OCI-LY7 (cell line): ENCODE data around the gene MYH10. TPM values are rescaled to one million over a fixed set of nuclear protein-coding genes. Genes with fewer than 3 reads are reported as not detected.

Source experiments
- BruUV-seq: library from RNA; stranded (reverse); fragments of 400-500 nt; replicated peaks from 2 replicates; lab custom pipeline; 2021; lab: Mats Ljungman, UMichigan
- CTCF ChIA-PET: fragments of 300-600 bp; sonication (Branson Sonifier 250); formaldehyde crosslinking; loops from one replicate; lab custom pipeline; 2022; ENCODE audit warnings: antibody characterized with exemption; ENCODE audit not compliant: unreplicated experiment; lab: Charles Lee
- POLR2A ChIA-PET: fragments of 300-600 bp; sonication (Branson Sonifier 250); formaldehyde crosslinking; loops from one replicate; lab custom pipeline; 2022; ENCODE audit warnings: antibody characterized with exemption; lab: Charles Lee
- DNase-seq: peaks from one replicate; pipeline ENCODE4 v3.0.0-alpha.2; 2015; ENCODE audit warnings: low spot score
- H2AFZ ChIP-seq: fragments of 200-600 bp; sonication (generic), shearing (Covaris generic); 2 replicates; pipeline ENCODE4 v1.6.1; 2014; ENCODE audit warnings: mild to moderate bottlenecking, antibody characterized with exemption, low read length, moderate library complexity
- H3K27ac ChIP-seq: fragments of 200-600 bp; sonication (generic); 2 replicates; pipeline ENCODE4 v1.5.1; 2014; ENCODE audit warnings: mixed run types, low read depth, mild to moderate bottlenecking, moderate library complexity, low read length, inconsistent platforms; ENCODE audit not compliant: poor library complexity, severe bottlenecking
- H3K36me3 ChIP-seq: fragments of 200-600 bp; sonication (generic); 2 replicates; pipeline ENCODE4 v1.6.1; 2014; ENCODE audit warnings: mild to moderate bottlenecking, antibody characterized with exemption, low read length, moderate library complexity, mixed read lengths; ENCODE audit not compliant: insufficient read depth
- H3K4me1 ChIP-seq: fragments of 200-600 bp; sonication (generic); 2 replicates; pipeline ENCODE4 v1.5.1; 2014; ENCODE audit warnings: mild to moderate bottlenecking, low read length; ENCODE audit not compliant: insufficient read depth, poor library complexity, severe bottlenecking
- H3K4me2 ChIP-seq: fragments of 200-600 bp; sonication (generic); 2 replicates; pipeline ENCODE4 v1.6.1; 2014; ENCODE audit warnings: mild to moderate bottlenecking, low read length
- H3K4me3 ChIP-seq: fragments of 200-600 bp; sonication (generic); 2 replicates; pipeline ENCODE4 v1.5.1; 2014; ENCODE audit warnings: mild to moderate bottlenecking, low read depth, low read length; ENCODE audit not compliant: poor library complexity, severe bottlenecking
- H3K79me2 ChIP-seq: fragments of 200-600 bp; sonication (generic); 2 replicates; pipeline ENCODE4 v1.6.1; 2016; ENCODE audit warnings: low read depth, mild to moderate bottlenecking, low read length, moderate library complexity, mixed read lengths; ENCODE audit not compliant: insufficient read depth
- H3K9me2 ChIP-seq: fragments of 200-600 bp; sonication (generic); 2 replicates; pipeline ENCODE4 v1.6.1; 2016; ENCODE audit warnings: mild to moderate bottlenecking, low read length, mixed read lengths; ENCODE audit not compliant: insufficient read depth
- H3K9me3 ChIP-seq: fragments of 200-600 bp; sonication (generic); 2 replicates; pipeline ENCODE4 v1.6.1; 2014; ENCODE audit warnings: mild to moderate bottlenecking, mixed run types, low read length, mixed read lengths
- H4K20me1 ChIP-seq: fragments of 200-600 bp; sonication (generic); 2 replicates; pipeline ENCODE4 v1.6.1; 2014; ENCODE audit warnings: mild to moderate bottlenecking, antibody characterized with exemption, low read length, moderate library complexity, mixed read lengths; ENCODE audit not compliant: insufficient read depth
- CTCF ChIP-seq: fragments of 200-600 bp; sonication (generic); conservative IDR thresholded peaks from 2 replicates; pipeline ENCODE4 v1.5.1; 2014; ENCODE audit warnings: mild to moderate bottlenecking, antibody characterized with exemption, low read length, moderate library complexity, mixed read lengths
- EZH2phosphoT487 ChIP-seq: fragments of 200-600 bp; sonication (generic); IDR thresholded peaks from 2 replicates; pipeline ENCODE4 v1.6.1; 2018; ENCODE audit warnings: low read depth, borderline replicate concordance, mild to moderate bottlenecking, mixed run types, antibody characterized with exemption, low read length, moderate library complexity, mixed read lengths
- intact Hi-C: fragments of 100-400 bp; cut with micrococcal nuclease; formaldehyde crosslinking; loops from one replicate; pipeline ENCODE4 v1.10.0; 2022; ENCODE audit not compliant: unreplicated experiment
- total RNA-seq, 2 experiments: library from RNA; depleted of rRNA in 1 of 2; stranded (reverse); fragments of >200 nt in 1 of 2; shearing (Covaris generic) in 1 of 2; gene quantifications; 2 replicates each; pipeline ENCODE4 v1.2.3, GENCODE V29; 2014 to 2022

The MYH10 gene
- total RNA-seq, 2 experiments from 2014 or later, result 41.9 to 60.4 TPM

- Histone ChIP-seq H3K36me3 (peaks cover 41% of the 10 kb centered on the region), H3K4me3 (no peak overlapping the region), H3K27ac (no peak overlapping the region), H4K20me1 (no peaks in the 10 kb centered on the region), H3K79me2 (no peaks in the 10 kb centered on the region), H3K9me3 (no peaks in the 10 kb centered on the region), H3K4me1 (no peaks in the 10 kb centered on the region), H2AFZ (no peak overlapping the region), H3K9me2 (no peaks in the 10 kb centered on the region), H3K4me2 (no peak overlapping the region)
- intact Hi-C loops, result no loop called here
- CTCF ChIA-PET, result no interaction called here
- no peak for DNase-seq
- TF ChIP-seq EZH2phosphoT487 (no peak), CTCF (no peak)
- no TSS peak for BruUV-seq
- POLR2A ChIA-PET, result no interaction called here
These were observed 131.4 kb downstream of the MYH10 start for GRCh38 chr17:8499171-8499570.

GRCh38 chr17:8496081-8496480 is 134.4 kb downstream of the MYH10 start:
- Histone ChIP-seq H3K9me2 (no peaks in the 10 kb centered on the region), H3K4me3 (no peak overlapping the region), H3K4me1 (no peaks in the 10 kb centered on the region), H3K36me3 (peaks cover 59% of the 10 kb centered on the region), H3K79me2 (no peaks in the 10 kb centered on the region), H3K4me2 (no peak overlapping the region), H3K27ac (no peak overlapping the region), H2AFZ (no peak overlapping the region), H3K9me3 (no peaks in the 10 kb centered on the region), H4K20me1 (no peaks in the 10 kb centered on the region)
- BruUV-seq, result no TSS peak
- no peak for DNase-seq
- CTCF ChIA-PET, result no interaction called here
- no peak for TF ChIP-seq CTCF
- no peak for TF ChIP-seq EZH2phosphoT487
- intact Hi-C loops, result no loop called here
- POLR2A ChIA-PET, result no interaction called here

- intact Hi-C loops, result no loop called here
- H3K36me3 ChIP-seq, result peaks cover 60% of the 10 kb centered on the region
- TSS peak; percentile 45 for BruUV-seq
- no peak overlapping the region for H3K4me3 ChIP-seq
- TF ChIP-seq CTCF (no peak), EZH2phosphoT487 (no peak)
- no peak overlapping the region for H3K4me2 ChIP-seq
- no peaks in the 10 kb centered on the region for H3K9me3 ChIP-seq
- ChIA-PET CTCF (no interaction called here), POLR2A (interaction anchor here (0.7 to 0.9 kb wide), 3 partner anchors 11 to 81 kb away, joined by 3 to 4 read pairs (median 4); no protein-coding TSS in a partner anchor)
- H3K9me2 ChIP-seq, result no peaks in the 10 kb centered on the region
- DNase-seq, result no peak
- H2AFZ ChIP-seq, result no peak overlapping the region
- H4K20me1 ChIP-seq, result no peaks in the 10 kb centered on the region
- H3K79me2 ChIP-seq, result no peaks in the 10 kb centered on the region
- H3K4me1 ChIP-seq, result no peaks in the 10 kb centered on the region
- H3K27ac ChIP-seq, result no peak overlapping the region
These were observed 135.9 kb downstream of the MYH10 start for GRCh38 chr17:8494506-8495111.
